Rectal smooth muscle tissue (tissue), 1 donor: ENCODE measurements around the gene CD86.

ENCODE experiments used
- H3K27ac ChIP-seq: one replicate; pipeline ENCODE4 v1.7.0; 2013; ENCODE audit warnings: low read depth, low read length, inconsistent platforms
- H3K27me3 ChIP-seq: one replicate; pipeline ENCODE4 v1.7.0; 2013; ENCODE audit warnings: low read length; ENCODE audit not compliant: control insufficient read depth, insufficient read depth
- H3K36me3 ChIP-seq: one replicate; pipeline ENCODE4 v1.7.0; 2013; ENCODE audit warnings: low read length; ENCODE audit not compliant: control insufficient read depth, insufficient read depth
- H3K4me1 ChIP-seq: one replicate; pipeline ENCODE4 v1.7.0; 2013; ENCODE audit warnings: low read length; ENCODE audit not compliant: control insufficient read depth, insufficient read depth
- H3K4me3 ChIP-seq: one replicate; pipeline ENCODE4 v1.7.0; 2013; ENCODE audit warnings: low read length
- H3K9ac ChIP-seq: one replicate; pipeline ENCODE4 v1.7.0; 2013; ENCODE audit warnings: low read length

Gene CD86, protein sequence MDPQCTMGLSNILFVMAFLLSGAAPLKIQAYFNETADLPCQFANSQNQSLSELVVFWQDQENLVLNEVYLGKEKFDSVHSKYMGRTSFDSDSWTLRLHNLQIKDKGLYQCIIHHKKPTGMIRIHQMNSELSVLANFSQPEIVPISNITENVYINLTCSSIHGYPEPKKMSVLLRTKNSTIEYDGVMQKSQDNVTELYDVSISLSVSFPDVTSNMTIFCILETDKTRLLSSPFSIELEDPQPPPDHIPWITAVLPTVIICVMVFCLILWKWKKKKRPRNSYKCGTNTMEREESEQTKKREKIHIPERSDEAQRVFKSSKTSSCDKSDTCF

DNA sequence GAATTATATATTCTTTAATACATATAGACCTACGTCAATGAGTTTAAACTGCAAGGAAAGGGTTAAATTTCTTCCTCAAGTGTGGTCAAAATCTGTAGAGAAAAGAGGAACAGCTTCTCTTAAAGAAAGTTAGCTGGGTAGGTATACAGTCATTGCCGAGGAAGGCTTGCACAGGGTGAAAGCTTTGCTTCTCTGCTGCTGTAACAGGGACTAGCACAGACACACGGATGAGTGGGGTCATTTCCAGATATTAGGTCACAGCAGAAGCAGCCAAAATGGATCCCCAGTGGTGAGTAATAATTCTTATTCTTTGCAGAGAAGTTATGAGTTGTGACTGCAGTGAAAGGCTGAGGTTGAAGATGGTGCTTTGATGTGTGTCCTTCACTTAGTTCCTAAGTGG is at the start of gene CD86:
Gene CD86 (plus strand): TSS at position 148 of the 400 bp plus-strand sequence. CDS start 128 bp downstream, at position 276.
- no peak within 1 kb of the TSS for H3K27ac ChIP-seq
- H3K9ac ChIP-seq, result no peak within 1 kb of the TSS
- H3K27me3 ChIP-seq, result no peaks in the 10 kb centered on the region
- H3K4me3 ChIP-seq, result no peak within 1 kb of the TSS
- no peaks in the 10 kb centered on the region for H3K36me3 ChIP-seq
- H3K4me1 ChIP-seq, result no peaks in the 10 kb centered on the region

DNA sequence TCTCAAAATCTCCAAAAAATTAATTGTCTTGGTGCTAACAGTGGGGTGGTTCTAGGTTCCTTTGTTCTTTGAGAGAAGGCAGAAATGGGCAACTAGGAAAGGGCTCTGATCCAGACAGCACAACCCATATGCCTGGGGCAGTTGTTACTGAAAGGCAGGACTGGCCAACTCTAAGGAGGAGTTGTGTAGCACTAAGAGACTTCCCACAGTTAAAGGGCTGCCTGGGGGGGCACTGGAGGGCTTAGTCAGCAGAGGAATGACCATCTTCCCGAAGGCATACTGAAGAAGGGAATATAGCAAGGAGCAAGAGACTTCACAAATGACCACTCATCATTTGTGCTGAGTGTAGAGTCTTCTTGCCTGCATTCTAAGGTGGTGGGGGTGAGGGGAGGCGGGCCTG is 48.9 kb upstream of the CD86 start:
- Histone ChIP-seq H3K4me1 (no peaks in the 10 kb centered on the region), H3K9ac (no peak overlapping the region), H3K36me3 (no peaks in the 10 kb centered on the region), H3K4me3 (no peak overlapping the region), H3K27ac (no peak overlapping the region), H3K27me3 (no peaks in the 10 kb centered on the region)

- Histone ChIP-seq H3K4me1 (no peaks in the 10 kb centered on the region), H3K36me3 (no peaks in the 10 kb centered on the region), H3K27me3 (no peaks in the 10 kb centered on the region), H3K4me3 (no peak overlapping the region), H3K9ac (no peak overlapping the region), H3K27ac (no peak overlapping the region)
Observed at GRCh38 chr3:122008166-122008565, 47.0 kb upstream of the CD86 start.

- no peak overlapping the region for H3K9ac ChIP-seq
- H3K27me3 ChIP-seq, result no peaks in the 10 kb centered on the region
- no peaks in the 10 kb centered on the region for H3K4me1 ChIP-seq
- H3K36me3 ChIP-seq, result no peaks in the 10 kb centered on the region
- H3K27ac ChIP-seq, result no peak overlapping the region
- H3K4me3 ChIP-seq, result no peak overlapping the region
Observed at GRCh38 chr3:122010506-122010905, 44.7 kb upstream of the CD86 start.

GRCh38 chr3:122011396-122011795 is 43.8 kb upstream of the CD86 start:
- Histone ChIP-seq H3K27ac (no peak overlapping the region), H3K27me3 (no peaks in the 10 kb centered on the region), H3K36me3 (no peaks in the 10 kb centered on the region), H3K4me3 (no peak overlapping the region), H3K9ac (no peak overlapping the region), H3K4me1 (no peaks in the 10 kb centered on the region)

DNA sequence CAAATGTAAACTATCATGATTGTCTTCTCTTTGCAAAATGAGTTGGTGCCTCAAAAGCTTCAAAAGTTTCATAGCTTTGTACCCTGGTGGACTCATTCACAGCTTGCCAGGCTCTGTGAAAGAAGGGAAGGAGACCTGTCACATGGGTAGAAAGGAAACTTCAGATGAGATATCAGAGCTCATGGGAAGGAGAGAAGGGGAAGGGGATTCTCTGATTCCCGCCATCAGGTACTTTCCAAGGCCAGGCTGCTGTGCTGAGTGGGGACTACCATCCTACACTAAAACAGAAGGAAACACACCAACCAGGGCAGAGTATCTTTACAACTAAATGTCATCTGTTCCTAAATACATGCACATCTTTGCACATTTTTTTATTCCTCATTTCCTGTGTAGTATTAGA is 42.3 kb upstream of the CD86 start:
- no peaks in the 10 kb centered on the region for H3K27me3 ChIP-seq
- no peaks in the 10 kb centered on the region for H3K36me3 ChIP-seq
- no peak overlapping the region for H3K4me3 ChIP-seq
- H3K27ac ChIP-seq, result no peak overlapping the region
- no peak overlapping the region for H3K9ac ChIP-seq
- H3K4me1 ChIP-seq, result no peaks in the 10 kb centered on the region

GRCh38 chr3:122013448-122013925 is 41.7 kb upstream of the CD86 start:
- Histone ChIP-seq H3K4me1 (no peaks in the 10 kb centered on the region), H3K9ac (no peak overlapping the region), H3K36me3 (no peaks in the 10 kb centered on the region), H3K27ac (no peak overlapping the region), H3K27me3 (no peaks in the 10 kb centered on the region), H3K4me3 (no peak overlapping the region)

- Histone ChIP-seq H3K9ac (no peak overlapping the region), H3K4me1 (no peaks in the 10 kb centered on the region), H3K4me3 (no peak overlapping the region), H3K36me3 (no peaks in the 10 kb centered on the region), H3K27me3 (no peaks in the 10 kb centered on the region), H3K27ac (no peak overlapping the region)
Observed at GRCh38 chr3:122014741-122015140, 40.4 kb upstream of the CD86 start.

DNA sequence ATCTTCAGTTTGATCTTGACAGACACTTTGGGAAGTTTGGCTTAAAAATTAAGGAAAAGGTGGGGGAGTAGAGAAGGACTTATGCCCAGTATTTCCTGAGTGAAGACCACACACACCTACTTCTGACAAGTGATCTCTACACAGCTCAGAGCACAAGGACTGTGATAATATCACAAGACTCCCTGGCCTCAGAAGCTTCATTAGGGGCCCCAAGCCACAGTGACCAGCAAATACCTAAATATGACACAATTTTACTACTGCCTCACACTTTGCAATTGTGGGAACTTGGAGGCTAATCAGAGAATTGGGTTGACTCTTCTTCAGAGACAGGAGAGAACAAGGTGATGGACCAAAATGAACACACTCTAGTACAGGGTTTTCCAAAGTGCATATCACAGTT is 35.7 kb upstream of the CD86 start:
- H3K36me3 ChIP-seq, result no peaks in the 10 kb centered on the region
- H3K4me1 ChIP-seq, result no peaks in the 10 kb centered on the region
- no peaks in the 10 kb centered on the region for H3K27me3 ChIP-seq
- H3K27ac ChIP-seq, result no peak overlapping the region
- H3K9ac ChIP-seq, result no peak overlapping the region
- H3K4me3 ChIP-seq, result no peak overlapping the region

DNA sequence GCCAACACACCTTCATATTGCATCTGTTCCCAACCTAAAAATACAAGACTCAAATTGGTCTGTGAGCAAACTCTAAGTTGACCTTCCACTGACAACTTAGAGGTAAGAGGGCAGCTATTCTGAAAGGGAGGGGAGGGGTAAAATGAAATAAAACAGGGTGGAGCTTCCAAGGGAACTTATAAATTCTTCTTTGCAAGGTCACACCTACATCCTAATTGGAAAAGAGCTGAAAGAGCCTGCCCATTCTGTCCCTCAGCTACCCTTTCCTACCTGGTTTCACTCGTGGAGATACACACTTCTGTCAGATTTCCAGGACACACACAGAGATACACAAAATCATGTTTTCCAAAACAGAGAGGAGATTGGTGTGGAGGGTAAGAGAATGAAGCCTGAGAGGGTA is 34.1 kb upstream of the CD86 start:
- peak overlapping the region; percentile 67 for H3K4me3 ChIP-seq

DNA sequence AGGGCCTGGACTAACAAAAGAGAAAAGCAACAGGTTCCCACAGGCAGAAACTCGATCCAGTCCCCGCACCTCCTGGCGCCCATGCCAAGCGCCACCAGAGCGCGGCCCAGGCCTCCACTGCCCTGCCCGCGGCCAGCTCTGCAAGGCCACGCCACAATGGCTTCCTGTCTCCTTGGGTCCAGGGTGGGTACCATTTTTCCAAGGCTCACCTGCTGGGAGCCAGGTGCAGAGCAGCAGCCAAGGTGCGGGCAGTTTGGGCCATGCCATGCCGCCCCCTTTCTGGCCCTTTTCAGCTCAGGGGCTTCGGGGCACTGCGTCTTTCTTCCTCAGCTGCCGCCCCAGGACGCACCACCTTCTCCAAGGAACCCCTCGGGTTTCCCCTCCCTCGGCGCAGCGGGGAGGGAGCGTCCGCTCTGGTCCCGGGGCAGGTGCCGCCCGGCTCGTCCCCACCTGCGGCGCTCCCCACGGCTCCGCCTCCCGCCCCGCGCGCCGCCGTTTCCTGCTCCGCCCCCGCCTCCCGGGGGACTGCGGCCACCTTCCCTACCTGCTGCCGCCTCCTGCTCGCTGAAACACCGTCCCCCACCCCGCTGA is 33.3 kb upstream of the CD86 start, which contains the start of gene ILDR1:
Gene ILDR1 (minus strand): TSS at position 437 of the 591 bp plus-strand sequence. CDS start 170 bp downstream, at position 267.
- Histone ChIP-seq H3K36me3 (no peaks in the 10 kb centered on the region), H3K9ac (no peak within 1 kb of the TSS), H3K27ac (no peak within 1 kb of the TSS), H3K4me3 (peak within 1 kb of the TSS; percentile 67), H3K4me1 (no peaks in the 10 kb centered on the region), H3K27me3 (no peaks in the 10 kb centered on the region)

More for the DNA sequence above, 34.1 kb upstream of the CD86 start:
- H3K27ac ChIP-seq, result no peak overlapping the region
- H3K9ac ChIP-seq, result no peak overlapping the region
- H3K36me3 ChIP-seq, result no peaks in the 10 kb centered on the region
- H3K27me3 ChIP-seq, result no peaks in the 10 kb centered on the region
- H3K4me1 ChIP-seq, result no peaks in the 10 kb centered on the region

- H3K27ac ChIP-seq, result no peak overlapping the region
- H3K4me1 ChIP-seq, result no peaks in the 10 kb centered on the region
- no peak overlapping the region for H3K9ac ChIP-seq
- H3K27me3 ChIP-seq, result no peaks in the 10 kb centered on the region
- no peaks in the 10 kb centered on the region for H3K36me3 ChIP-seq
- H3K4me3 ChIP-seq, result no peak overlapping the region
Observed at GRCh38 chr3:122023335-122023910, 31.7 kb upstream of the CD86 start.
